HK-2 (cell line): Measurements from ENCODE around the gene UGT2A1.
"Not testable (repeated sequence)": the region's sequence is repeated elsewhere in the genome, so short reads cannot be mapped to it uniquely, and the experiment has no call there.

Experiments used
- DNase-seq: peaks from one replicate; pipeline ENCODE4 v3.0.0-alpha.2; 2018; ENCODE audit not compliant: unreplicated experiment

UGT2A1 gene

GRCh38 chr4:69653147-69653546 lies at the start of gene UGT2A1:
Gene UGT2A1 (minus strand): TSS chr4:69653247. CDS start chr4:69647644, 5,603 bp downstream.
- DNase-seq = no peak

- no peak for DNase-seq
These were observed 49.2 kb upstream of the UGT2A1 start for GRCh38 chr4:69702201-69702600.

- DNase-seq = no peak
These were observed 48.6 kb upstream of the UGT2A1 start for GRCh38 chr4:69701696-69702095.

- no peak for DNase-seq
These were observed 44.6 kb upstream of the UGT2A1 start for GRCh38 chr4:69697536-69698242.

- DNase-seq = no peak
These were observed 36.6 kb upstream of the UGT2A1 start for GRCh38 chr4:69689599-69689998.

- no peak for DNase-seq
These were observed 31.8 kb upstream of the UGT2A1 start for GRCh38 chr4:69684804-69685203.

GRCh38 chr4:69668680-69669079 lies 15.6 kb upstream of the UGT2A1 start:
- DNase-seq = no peak

GRCh38 chr4:69664009-69664408 lies 11.0 kb upstream of the UGT2A1 start:
- not testable (repeated sequence) for DNase-seq

GRCh38 chr4:69661130-69661803 lies 8.2 kb upstream of the UGT2A1 start:
- not testable (repeated sequence) for DNase-seq

GRCh38 chr4:69658133-69658532 lies 5.1 kb upstream of the UGT2A1 start:
- DNase-seq = no peak

- no peak for DNase-seq
These were observed 3.7 kb upstream of the UGT2A1 start for GRCh38 chr4:69656653-69657158.

- no peak for DNase-seq
These were observed 2.2 kb downstream of the UGT2A1 start for GRCh38 chr4:69650872-69651271.

- DNase-seq = no peak
These were observed 3.4 kb downstream of the UGT2A1 start for GRCh38 chr4:69649629-69650028.

- DNase-seq = no peak
These were observed 3.8 kb downstream of the UGT2A1 start for GRCh38 chr4:69649207-69649606.

- DNase-seq = no peak
These were observed 10.1 kb downstream of the UGT2A1 start for GRCh38 chr4:69642961-69643360.

GRCh38 chr4:69640289-69640688 lies 12.8 kb downstream of the UGT2A1 start:
- DNase-seq = no peak

GRCh38 chr4:69639542-69639941 lies 13.5 kb downstream of the UGT2A1 start, which contains the start of gene UGT2A2:
Gene UGT2A2 (minus strand): TSS chr4:69639642. CDS start chr4:69639640, 2 bp downstream.
- no peak for DNase-seq

- no peak for DNase-seq
These were observed 35.9 kb downstream of the UGT2A1 start for GRCh38 chr4:69617083-69617694.

- DNase-seq = no peak
These were observed 42.6 kb downstream of the UGT2A1 start for GRCh38 chr4:69610484-69610883.

- DNase-seq = no peak
These were observed 52.0 kb downstream of the UGT2A1 start for GRCh38 chr4:69601065-69601464.

- DNase-seq = no peak
These were observed 53.0 kb downstream of the UGT2A1 start for GRCh38 chr4:69600013-69600412.

- DNase-seq = no peak
These were observed 58.7 kb downstream of the UGT2A1 start for GRCh38 chr4:69594382-69594781.

- DNase-seq = no peak
These were observed 61.7 kb downstream of the UGT2A1 start for GRCh38 chr4:69591364-69591763.
